8988T (cell line): Measurements from ENCODE around the gene UCP3.

ENCODE experiments used
- DNase-seq: peaks from one replicate; pipeline ENCODE4 v3.0.0; 2011

Gene UCP3

DNA sequence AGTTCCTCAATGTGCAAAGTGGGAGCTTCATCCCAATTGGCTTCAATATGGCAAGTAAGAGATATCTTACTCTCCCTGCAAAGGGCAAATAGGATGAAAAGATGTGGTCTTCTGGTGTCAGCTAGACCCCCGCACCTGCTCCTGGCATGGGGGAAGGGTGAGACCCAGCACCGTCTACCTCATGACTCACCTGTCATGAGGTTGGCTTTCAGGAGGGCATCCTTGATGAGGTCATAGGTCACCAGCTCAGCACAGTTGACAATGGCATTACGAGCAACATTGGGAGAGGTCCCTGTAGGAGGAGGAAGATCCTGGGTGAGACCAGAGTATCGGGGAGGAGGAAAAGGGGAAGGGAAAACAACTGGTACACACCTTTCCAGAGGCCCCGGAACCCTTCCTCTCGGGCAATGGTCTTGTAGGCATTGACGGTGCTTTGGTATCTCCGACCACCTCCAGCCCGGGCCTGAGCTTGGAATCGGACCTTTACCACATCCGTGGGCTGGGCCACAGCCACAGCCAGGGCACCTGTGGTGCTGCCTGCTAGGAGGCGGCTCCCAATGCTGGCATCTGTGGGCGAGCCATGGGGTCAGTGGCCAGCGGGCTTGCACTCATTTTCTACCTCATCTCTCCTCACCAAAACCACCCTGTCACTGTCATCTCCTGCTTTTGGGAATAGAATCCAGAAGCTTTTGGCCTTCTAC is 32.3 kb downstream of the UCP3 start:
- no peak for DNase-seq

DNA sequence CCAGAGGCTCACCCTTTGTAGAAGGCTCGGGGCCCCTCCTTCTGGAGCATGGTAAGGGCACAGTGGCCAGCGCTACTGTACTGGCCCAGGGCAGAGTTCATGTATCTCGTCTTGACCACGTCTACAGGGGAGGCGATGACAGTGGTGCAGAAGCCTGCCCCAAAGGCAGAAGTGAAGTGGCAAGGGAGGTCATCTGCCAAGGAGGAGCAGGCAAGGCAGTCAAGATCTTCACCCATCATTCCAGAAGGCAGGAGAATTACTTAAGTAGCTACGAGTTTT is 33.5 kb downstream of the UCP3 start:
- no peak for DNase-seq

DNA sequence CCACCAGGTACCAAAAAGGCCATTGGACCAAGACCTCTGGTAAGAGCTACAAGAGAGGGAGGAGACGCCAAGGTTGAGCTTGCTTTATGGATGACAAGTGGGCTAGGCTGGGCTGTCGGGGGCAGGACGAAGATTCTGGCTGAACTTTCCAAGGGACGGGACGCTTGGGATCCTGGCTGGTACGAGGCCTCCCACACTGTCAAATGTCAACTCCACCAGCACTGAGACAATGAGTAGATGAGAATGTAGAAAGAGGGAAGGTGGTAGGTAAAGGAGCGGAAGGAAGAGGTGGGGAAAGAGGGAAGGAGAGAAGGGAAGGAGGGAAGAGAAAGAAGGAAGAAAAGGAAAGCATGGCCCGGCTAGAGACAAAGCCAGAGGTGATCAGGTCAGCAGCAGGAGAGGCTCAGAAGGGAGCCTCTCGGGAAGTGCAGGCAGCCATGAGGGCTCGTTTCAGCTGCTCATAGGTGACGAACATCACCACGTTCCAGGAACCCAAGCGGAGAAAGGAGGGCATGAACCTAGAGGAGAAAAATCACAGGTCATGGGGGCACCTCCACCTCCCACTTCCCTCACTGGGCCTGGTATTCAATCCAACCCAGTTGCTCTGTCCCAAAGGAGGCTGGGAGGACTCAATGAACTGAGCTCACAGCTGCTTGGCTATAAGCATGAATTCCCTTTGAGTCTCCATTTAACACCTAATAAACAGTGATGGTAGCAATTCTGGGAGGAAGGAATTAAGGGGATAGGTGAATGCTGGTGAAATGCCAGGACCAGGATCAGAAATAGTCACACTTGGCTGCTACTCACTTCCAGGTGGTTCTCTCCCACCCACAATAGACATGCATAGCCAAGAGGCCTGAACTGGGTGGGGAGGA is 34.0 kb downstream of the UCP3 start:
- no peak for DNase-seq

DNA sequence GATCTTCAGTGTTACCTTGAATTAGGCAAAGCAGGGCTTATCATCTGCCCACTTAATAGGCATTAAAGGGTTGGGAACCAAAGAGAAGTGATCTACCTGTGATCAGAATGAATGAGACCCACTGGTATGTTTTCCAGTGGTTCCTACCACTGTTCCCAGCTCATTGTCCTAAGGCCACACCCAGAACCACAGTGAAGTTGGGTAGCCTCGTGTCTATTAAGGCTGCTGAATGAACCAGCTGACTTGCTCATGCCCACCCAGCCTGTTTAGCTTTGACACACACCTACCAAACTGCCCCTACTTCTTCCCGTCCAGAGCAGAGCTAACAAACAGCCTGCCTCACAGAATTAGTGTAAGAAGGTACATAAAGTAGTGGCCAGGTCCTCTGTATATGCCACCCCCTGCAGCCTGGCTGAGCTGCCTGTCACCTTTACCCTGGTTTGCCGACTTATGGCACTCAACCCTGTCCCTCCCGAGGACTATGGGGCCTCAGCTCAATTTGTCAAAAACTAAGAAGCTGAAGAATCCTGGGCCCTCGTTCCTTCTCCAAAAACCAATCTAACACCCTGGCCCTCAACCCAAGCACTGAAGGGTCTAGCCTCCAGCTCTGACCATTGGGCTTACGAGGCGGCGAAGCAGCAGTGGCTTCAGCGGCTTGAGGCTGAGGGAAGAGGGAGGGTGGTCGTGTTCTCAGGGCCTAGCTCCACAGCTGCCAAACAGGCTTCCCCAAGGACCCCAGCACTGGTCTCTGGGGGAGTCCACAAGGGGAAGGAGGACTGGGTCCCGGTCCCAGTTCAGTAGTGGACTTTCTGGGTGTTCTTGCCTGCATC is 36.0 kb downstream of the UCP3 start:
- DNase-seq: peak; percentile 4

DNA sequence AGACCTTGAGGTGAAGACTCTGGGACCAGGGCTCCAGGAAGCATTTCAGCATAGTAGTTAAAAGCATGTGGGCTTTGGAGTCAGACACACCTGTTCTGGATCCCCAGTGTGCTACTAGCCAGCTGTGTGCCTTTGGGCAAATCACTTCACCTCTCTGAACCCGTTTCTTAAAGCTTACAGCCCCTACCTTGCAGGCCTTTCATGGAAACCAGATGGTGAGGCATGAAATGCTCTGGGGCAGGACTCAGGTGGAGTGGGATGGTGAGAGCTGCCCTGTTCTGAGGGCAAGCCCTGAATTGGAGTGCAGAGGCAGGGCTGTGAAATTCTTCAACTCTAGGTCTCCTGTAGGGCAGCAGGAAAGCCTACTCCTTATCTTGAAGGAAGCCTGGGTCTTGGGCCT is 36.7 kb downstream of the UCP3 start:
- DNase-seq: no peak

DNA sequence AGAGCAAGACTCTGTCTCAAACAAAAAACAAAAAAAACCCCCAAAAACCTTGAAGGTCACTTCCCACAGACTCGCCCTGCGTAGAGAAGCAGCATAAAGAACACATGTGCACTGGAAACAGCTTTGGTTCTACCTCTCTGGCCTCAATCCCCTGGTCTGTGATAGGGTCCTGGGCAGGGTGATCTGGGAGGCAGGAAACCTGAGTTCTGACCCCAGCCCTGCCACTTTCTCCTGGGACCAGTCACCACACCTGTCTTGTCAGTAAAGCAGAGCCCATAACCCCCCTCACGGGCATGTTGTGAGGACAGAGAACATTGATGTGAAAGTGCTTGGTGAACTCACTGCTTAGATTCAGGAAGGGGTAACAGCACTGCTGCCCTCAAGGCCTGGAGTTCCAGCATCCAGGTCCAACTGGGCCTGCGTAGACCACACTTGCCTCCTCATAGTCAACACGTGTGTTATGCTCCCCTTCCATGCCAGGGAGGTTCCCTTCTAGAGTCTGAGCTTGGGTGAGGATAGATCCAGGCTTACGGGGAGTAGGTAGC is 37.6 kb downstream of the UCP3 start:
- no peak for DNase-seq

DNA sequence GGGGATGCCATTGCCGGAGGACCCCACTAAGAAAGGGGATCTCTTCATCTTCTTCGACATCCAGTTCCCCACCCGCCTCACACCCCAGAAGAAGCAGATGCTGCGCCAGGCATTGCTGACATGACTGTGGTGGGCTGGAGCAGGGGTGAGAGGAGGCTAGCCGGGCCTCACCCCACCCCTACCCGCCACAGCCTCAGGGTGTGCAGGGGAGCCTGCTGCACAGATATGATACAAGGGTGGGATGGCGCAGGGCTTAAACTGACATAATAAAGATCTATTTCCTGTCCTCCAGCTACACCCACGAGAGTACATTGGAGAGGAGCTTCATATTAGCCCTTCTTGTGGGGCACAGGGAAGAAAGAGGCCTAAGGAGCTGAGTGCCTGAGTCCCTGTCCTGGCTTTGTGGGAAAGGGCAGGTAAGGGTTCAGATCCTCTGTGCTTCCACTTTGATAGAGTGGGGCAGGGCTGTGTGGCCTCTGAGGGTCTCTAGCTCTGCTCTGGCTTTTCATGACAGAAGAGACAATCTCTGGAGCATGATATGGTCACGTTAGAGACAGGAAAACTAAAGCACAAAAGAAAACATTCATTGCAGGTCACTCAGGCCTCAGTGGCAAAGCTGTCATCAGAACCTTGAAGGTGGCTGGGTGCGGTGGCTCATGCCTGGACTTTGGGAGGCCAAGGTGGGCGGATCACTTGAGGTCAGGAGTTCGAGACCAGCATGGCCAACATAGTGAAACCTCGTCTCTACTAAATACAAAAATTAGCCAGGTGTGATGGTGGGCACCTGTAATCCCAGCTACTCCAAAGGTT is 38.7 kb downstream of the UCP3 start:
- no peak for DNase-seq

DNA sequence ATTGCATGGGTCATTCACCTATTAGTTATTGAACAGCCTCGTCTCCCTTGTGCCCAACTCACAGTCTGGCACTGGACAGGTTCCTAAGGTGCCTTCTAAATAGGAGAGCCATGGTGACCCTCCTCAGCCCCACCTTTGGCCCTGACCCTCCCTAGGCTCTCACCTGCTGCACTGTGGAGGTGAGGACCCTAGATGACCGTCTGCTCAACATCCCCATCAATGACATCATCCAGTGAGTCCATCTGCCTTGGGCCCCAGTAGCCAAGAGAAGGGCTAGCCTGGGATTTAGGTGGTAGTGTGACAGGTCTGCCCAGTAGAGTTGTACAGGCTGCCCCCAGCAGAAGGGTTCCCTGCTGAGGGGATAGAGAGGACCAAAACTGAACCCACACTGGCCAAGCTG is 39.8 kb downstream of the UCP3 start:
- DNase-seq: no peak

DNA sequence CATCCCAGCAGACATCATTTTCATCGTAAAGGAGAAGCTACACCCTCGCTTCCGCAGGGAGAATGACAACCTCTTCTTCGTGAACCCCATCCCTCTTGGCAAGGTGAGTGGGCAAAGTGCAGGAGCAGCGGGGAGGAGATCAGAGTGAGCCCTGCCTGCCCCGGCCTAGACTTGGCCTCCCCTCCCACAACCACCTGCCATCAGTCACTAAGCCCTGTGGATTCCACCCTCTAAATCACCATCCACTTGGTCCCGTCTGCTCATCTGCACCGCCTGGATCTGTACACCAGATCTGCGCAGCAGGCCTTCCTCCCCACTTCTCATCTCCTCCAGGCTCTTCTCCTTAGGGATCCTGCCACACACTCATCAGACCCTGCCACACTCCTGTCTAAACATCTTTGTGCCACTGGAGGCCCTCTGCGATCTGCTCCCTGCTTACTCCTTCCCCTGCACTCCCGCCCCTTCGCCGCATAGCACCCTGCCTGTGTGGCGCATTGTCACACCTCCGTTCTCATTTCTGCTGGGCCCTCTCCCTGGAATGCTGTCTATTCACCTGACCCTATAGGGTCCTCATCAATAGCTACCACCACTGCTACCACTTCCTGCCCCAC is 40.4 kb downstream of the UCP3 start:
- DNase-seq: no peak

DNA sequence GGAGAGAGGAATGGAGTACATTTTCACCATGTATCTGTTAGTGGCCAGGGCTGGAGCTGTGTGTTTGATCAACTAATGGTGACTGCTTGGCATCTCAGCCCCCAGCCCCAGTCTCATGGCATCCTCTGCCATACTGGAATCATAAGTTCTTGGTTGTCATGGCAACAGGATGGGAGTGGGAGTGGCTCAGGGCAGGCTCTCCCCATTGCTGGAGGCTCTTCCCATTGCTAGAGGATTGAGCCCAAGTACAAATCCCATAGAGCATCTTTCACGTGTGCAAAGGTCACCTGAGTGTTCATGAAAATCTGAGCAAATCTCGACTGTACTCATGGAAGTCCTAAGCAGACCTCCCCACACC is 43.1 kb downstream of the UCP3 start:
- no peak for DNase-seq

DNA sequence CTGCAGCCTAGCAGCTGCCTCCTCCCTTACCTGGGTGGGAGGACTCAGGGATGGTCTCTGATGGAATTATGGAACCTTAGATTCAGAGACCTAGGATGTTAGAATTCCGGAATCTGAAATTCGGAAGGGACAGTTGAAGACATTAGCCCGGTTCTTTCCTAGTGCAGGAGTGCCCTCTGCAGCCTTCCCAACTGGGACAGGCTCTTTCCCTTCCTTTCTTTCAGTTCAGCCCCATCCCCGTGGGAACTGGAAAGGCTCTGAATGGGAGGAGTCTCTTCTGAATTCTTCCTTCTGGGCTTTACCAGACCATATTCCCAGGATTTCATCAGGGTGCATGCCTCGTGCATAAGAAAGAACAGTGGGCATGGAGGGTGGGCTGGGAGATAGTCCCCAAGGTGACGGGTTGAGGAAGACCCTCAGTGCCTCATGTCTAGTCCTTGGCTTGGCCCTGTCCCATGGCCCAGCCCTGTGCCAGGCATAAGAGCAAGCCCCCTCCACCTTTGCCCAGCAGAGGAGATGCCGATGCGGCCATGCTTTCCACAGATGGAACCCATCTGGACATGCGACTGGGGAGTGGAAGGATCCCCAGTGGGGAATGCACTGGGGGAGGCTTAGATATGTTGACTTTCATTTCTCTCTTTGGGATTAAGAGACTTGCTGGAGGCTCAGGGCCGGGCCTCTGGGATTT is 43.7 kb downstream of the UCP3 start:
- DNase-seq: no peak

DNA sequence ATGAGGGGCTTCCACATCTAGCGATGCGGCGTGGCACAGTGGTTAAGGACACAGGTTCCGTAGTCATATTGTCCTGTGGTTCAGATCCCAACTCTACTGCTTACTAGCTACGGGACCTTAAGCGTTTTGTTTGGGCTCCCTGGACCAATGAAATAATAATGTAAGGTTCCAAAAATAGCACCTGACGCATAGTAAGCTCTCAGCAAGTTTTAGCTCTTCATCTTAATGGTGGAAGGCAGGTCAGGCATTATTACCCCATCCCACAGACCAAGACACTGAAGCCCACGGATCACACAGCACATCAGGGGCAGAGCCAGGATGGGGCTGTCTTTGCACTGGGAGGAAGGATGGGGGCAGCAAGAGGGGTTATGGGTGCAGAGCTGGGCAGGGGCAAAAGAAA is 45.0 kb downstream of the UCP3 start:
- no peak for DNase-seq

DNA sequence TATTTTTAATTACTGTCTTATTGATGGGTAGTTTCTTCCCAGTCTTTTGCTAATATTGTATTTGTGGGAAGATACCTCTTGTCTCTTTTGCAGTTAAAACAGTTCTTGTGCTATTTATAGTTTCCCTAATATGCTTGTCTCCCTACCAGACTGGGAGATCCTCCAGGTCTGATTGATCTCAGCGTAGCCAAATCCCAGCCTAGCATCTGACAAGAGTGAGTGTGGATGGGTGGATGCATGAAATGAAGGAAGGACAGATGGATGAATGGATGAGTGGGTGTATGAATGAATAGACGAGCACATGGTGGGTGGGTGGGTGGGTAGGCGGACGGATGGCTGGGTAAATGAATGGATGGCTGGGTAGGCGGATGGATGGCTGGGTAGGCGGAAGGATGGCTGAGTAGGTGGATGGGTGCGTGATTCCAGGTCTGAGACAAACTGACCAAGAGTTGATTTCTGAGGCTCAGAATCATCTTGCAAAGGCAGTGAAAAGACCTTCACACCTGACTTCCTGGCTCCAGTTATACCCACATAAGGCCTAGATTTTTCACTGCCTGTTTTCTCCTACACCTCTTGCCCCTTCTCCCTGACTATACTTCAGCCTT is 46.7 kb downstream of the UCP3 start:
- no peak for DNase-seq

DNA sequence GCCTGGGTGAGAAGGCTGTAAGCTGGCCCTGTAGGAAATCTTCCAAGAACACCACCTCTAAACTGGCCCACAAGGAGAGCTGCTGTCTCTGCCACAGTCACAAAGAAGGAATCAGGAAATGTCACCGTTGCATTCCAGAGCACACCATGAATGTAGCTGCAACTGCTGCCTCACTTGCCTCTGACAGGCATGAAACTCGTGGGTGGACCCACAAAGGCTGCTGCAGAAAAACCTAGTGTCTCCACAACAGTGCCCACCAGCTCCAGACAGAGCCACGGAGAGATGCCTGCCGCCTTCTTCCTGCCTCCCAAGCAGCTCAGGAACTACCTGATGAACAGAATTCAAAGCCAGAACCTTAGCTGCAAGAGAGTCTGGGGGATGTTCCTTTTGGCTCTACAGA is 47.6 kb downstream of the UCP3 start:
- no peak for DNase-seq

DNA sequence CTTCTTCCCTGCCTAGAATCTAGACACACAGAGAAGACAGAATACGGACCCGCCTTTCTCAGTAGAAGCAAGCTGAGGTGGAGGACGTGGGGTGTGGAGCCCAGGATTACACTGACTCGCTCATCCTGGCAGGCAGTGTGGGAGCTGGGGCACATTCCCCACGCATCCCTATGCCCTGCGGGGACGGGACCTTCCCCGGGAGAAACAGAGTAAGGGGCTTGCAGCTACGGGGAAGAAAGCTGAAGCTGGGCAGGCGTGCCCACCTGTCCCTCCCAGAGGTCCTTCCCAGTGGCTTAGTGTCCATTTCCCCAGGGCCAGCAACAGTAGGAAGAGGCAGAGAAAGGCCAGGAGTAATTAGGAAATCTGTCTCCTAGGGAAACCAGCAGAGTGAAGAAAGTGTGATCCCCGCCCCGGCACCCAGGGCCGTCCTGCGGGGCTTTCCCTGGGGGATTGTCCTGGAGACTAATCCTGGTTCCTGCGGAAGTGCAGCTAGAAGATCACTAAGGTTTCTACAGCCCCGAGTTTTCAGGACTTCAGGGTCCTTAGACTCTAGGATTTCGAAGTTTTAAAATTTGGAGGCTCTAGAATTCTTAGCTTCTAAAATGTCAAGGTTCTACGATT is 50.3 kb downstream of the UCP3 start:
- no peak for DNase-seq

DNA sequence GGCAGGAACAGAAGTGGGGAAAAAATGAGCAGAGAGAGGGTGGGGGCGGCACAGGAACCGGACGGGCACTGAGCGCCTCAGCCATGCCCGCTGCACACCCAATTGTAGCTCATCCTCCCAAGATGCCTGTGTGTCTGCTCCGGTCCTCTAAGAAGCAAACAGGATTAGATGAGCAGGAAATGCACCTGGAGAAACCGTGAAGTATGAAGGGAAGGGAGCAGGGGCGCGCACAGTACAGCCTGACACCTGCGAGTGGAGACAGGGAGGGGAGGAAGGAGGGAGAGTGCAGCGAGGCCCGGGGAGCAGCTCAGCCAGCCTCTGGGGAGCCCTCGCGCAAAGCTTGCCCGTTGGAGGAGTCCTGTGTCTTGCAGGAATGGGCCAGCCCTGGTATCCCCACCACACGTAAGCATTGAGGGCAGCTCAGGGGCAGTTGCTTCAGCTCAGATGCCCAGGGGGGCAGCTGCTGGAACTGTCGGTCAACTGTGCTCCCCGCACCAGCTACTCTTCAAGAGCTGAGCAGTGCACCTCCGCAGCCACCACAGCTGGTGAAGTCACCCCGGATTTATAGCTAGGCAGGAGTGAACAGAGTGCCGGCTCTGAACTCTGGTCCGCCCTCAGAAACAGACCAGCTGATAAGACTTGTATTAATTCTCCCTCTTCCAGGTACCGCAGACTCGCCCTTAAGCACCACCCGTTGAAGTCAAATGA is 51.1 kb downstream of the UCP3 start:
- DNase-seq: no peak

DNA sequence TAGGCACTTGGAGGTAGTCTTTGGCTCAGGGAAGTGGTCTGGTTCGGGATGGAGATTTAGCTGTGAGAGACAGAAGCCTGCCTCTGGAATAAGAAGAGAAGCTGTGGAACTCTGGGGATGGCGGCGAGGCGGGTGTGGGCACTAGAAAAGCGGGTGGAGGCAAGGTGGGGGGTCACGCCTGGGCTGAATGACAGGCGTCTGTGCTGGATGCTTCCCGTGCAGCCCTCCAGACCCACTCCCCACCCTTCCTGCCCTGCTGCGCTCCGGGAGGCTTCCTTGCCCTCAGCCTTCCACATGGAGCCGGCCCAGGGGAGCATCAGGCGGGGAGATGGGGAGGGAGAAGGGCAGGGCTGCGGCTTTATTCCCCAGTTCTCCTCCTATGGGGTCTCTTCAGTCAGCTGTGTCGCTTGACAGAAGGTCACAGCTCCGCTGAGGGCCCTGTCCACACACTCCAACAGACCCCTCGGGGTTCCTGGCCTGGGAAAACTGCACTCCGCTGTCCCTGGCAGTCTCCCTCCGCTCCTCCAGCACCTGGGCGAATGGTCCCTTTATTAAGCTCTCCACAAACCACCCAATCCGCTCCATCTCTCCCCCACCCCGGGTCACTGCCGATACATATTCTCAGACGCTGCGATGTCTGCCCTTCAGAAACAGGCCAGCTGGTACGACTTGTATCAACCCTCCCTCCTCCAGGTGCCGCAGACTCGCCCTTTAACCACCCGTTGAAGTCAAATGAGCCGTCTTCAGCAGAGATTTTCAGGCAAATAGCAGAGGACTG is 51.8 kb downstream of the UCP3 start:
- no peak for DNase-seq

DNA sequence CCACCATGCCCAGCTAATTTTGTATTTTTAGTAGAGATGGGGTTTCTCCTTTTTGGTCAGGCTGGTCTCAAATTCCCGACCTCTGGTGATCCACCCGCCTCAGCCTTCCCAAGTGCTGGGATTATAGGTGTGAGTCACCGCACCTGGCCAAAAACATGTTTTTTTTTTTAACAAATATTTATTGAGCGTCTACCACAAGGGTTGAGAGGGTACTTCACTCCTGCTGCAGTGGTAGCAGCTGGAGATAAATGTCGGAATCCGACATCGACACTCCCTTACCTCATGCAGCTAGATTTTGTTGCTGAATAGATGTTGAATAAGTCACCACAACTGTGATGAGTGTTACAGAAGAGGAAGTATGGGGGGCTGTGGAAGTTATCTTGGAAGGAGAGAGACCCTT is 57.1 kb downstream of the UCP3 start:
- no peak for DNase-seq
